SK-N-SH (cell line): ENCODE measurements around the gene ZNF414. TPM values are rescaled to one million over a fixed set of nuclear protein-coding genes. Genes with fewer than 3 reads are reported as not detected.
A peak's percentile ranks its signal among the peaks of the same experiment; 100 is the strongest.

Source experiments
- CTCF ChIA-PET: fragments of 300-600, 350-600 bp; formaldehyde crosslinking; extraction: SDS; loops from one replicate; lab custom pipeline; 2021; lab: Yijun Ruan, JAX
- POLR2A ChIA-PET: fragments of 350-600 bp; sonication (Branson Sonifier 250); formaldehyde crosslinking; extraction: SDS; loops from one replicate; lab custom pipeline; 2020; ENCODE audit warnings: antibody characterized with exemption, inconsistent platforms; lab: Yijun Ruan, JAX
- DNase-seq: peaks from one replicate; pipeline ENCODE4 v3.0.0; 2012
- H2AFZ ChIP-seq: fragments of 200-600 bp; sonication (generic); 2 replicates; pipeline ENCODE4 v1.8.1; 2016; ENCODE audit warnings: antibody characterized with exemption, mild to moderate bottlenecking, low read depth
- H3F3A ChIP-seq: fragments of 200-600 bp; sonication (generic); replicated peaks from 2 replicates; pipeline ENCODE3; 2016; ENCODE audit warnings: antibody characterized with exemption, mild to moderate bottlenecking; ENCODE audit not compliant: insufficient read depth
- H3K27ac ChIP-seq, 2 experiments: fragments of 200-500 bp in 1 of 2; fragments of 200-600 bp in 1 of 2; sonication (Bioruptor generic) in 1 of 2; sonication (generic), shearing (Covaris generic) in 1 of 2; 2 replicates each; pipeline versions ENCODE4 v1.5.1 to v1.6.1; 2014 to 2016; ENCODE audit warnings: low read depth in 2 of 2, inconsistent platforms in 1 of 2, low read length in 1 of 2, mild to moderate bottlenecking in 1 of 2, mixed read lengths in 1 of 2
- H3K27me3 ChIP-seq: fragments of 200-600 bp; sonication (generic), shearing (Covaris generic); 2 replicates; pipeline ENCODE4 v1.6.1; 2016; ENCODE audit warnings: mixed run types; ENCODE audit not compliant: insufficient read depth
- H3K36me3 ChIP-seq, 2 experiments: fragments of 200-500 bp in 1 of 2; fragments of 200-600 bp in 1 of 2; sonication (Bioruptor generic) in 1 of 2; sonication (generic) in 1 of 2; replicated peaks in 1 of 2; 2 replicates each; pipeline versions ENCODE3 to v1.5.1; 2014 to 2016; ENCODE audit warnings: low read length in 1 of 2, mild to moderate bottlenecking in 1 of 2; ENCODE audit not compliant: insufficient read depth in 2 of 2, control insufficient read depth in 1 of 2
- H3K4me1 ChIP-seq, 2 experiments: fragments of 200-500 bp in 1 of 2; fragments of 200-600 bp in 1 of 2; sonication (Bioruptor generic) in 1 of 2; sonication (generic), shearing (Covaris generic) in 1 of 2; 2 replicates each; pipeline versions ENCODE4 v1.5.1 to v1.6.1; 2014 to 2016; ENCODE audit warnings: low read depth in 1 of 2, low read length in 1 of 2, mixed run types in 1 of 2; ENCODE audit not compliant: insufficient read depth in 2 of 2, control insufficient read depth in 1 of 2
- H3K4me2 ChIP-seq: fragments of 200-600 bp; sonication (generic), shearing (Covaris generic); 2 replicates; pipeline ENCODE4 v1.6.1; 2017; ENCODE audit warnings: mixed run types
- H3K4me3 ChIP-seq, 2 experiments: fragments of 200-500 bp in 1 of 2; fragments of 200-600 bp in 1 of 2; sonication (Bioruptor generic) in 1 of 2; sonication (generic), shearing (Covaris generic) in 1 of 2; 2 replicates each; pipeline versions ENCODE4 v1.5.1 to v1.8.1; 2014 to 2016; ENCODE audit warnings: low read depth in 2 of 2, inconsistent platforms in 1 of 2, low read length in 1 of 2, mild to moderate bottlenecking in 1 of 2, mixed read lengths in 1 of 2, moderate library complexity in 1 of 2
- H3K79me2 ChIP-seq: fragments of 200-600 bp; sonication (generic); 2 replicates; pipeline ENCODE4 v1.8.1; 2017; ENCODE audit warnings: mild to moderate bottlenecking; ENCODE audit not compliant: insufficient read depth
- H3K9ac ChIP-seq: fragments of 200-600 bp; sonication (generic); 2 replicates; pipeline ENCODE4 v1.6.1; 2017; ENCODE audit warnings: mixed run types
- H3K9me2 ChIP-seq: fragments of 200-600 bp; sonication (generic); 2 replicates; pipeline ENCODE4 v1.6.1; 2017; ENCODE audit warnings: mixed run types
- H3K9me3 ChIP-seq: fragments of 200-600 bp; sonication (generic); 2 replicates; pipeline ENCODE4 v1.6.1; 2017; ENCODE audit warnings: mixed run types, mild to moderate bottlenecking, moderate library complexity
- H4K20me1 ChIP-seq: fragments of 200-600 bp; sonication (generic); 2 replicates; pipeline ENCODE4 v1.6.1; 2017; ENCODE audit warnings: mild to moderate bottlenecking, mixed run types; ENCODE audit not compliant: insufficient read depth
- CHD2 ChIP-seq: fragments of 150-350 bp; IDR thresholded peaks from 2 replicates; pipeline ENCODE4 v1.6.1; 2018; ENCODE audit warnings: low read length; ENCODE audit not compliant: partially characterized antibody
- ELF1 ChIP-seq: IDR thresholded peaks from 2 replicates; pipeline ENCODE4 v1.4.0; 2012
- GABPA ChIP-seq: IDR thresholded peaks from 2 replicates; pipeline ENCODE4 v1.4.0; 2012; ENCODE audit warnings: low read depth, mild to moderate bottlenecking
- GATA2 ChIP-seq: sonication (generic); formaldehyde crosslinking; IDR thresholded peaks from 2 replicates; pipeline ENCODE4 v1.5.0; 2020; ENCODE audit warnings: mild to moderate bottlenecking, missing genetic modification reagents
- MAX ChIP-seq: IDR thresholded peaks from 2 replicates; pipeline ENCODE4 v1.4.0; 2012; ENCODE audit warnings: low read depth
- MXI1 ChIP-seq: IDR thresholded peaks from 2 replicates; pipeline ENCODE4 v1.6.1; 2012; ENCODE audit warnings: mild to moderate bottlenecking, low read depth, low read length, improper control_type of control experiment
- NRF1 ChIP-seq: IDR thresholded peaks from 2 replicates; pipeline ENCODE4 v1.6.1; 2012; ENCODE audit warnings: low read depth, mild to moderate bottlenecking, low read length
- PBX3 ChIP-seq: IDR thresholded peaks from 2 replicates; pipeline ENCODE4; 2012
- POLR2AphosphoS5 ChIP-seq: IDR thresholded peaks from 2 replicates; pipeline ENCODE4 v1.6.1; 2012; ENCODE audit warnings: low read depth, low read length
- REST ChIP-seq: IDR thresholded peaks from 2 replicates; pipeline ENCODE4 v1.6.1; 2012; ENCODE audit warnings: mild to moderate bottlenecking, low read depth, low read length, moderate library complexity
- RFX5 ChIP-seq: IDR thresholded peaks from 2 replicates; pipeline ENCODE4 v1.6.1; 2012; ENCODE audit warnings: mild to moderate bottlenecking, improper control_type of control experiment, low read length
- TAF1 ChIP-seq: IDR thresholded peaks from 2 replicates; pipeline ENCODE4 v1.6.1; 2012; ENCODE audit warnings: low read depth, mild to moderate bottlenecking, low read length, moderate library complexity, borderline replicate concordance
- TEAD4 ChIP-seq: IDR thresholded peaks from 2 replicates; pipeline ENCODE4 v1.4.0; 2012; ENCODE audit warnings: mild to moderate bottlenecking, borderline replicate concordance; ENCODE audit not compliant: insufficient read depth
- USF2 ChIP-seq: fragments of 150-350 bp; IDR thresholded peaks from 2 replicates; pipeline ENCODE4 v1.6.1; 2017; ENCODE audit warnings: antibody characterized with exemption, low read length, low read depth, borderline replicate concordance
- YY1 ChIP-seq: IDR thresholded peaks from 2 replicates; pipeline ENCODE4 v1.4.0; 2012; ENCODE audit warnings: low read depth, mild to moderate bottlenecking
- ZBTB33 ChIP-seq: IDR thresholded peaks from 2 replicates; pipeline ENCODE4 v1.4.0; 2012; ENCODE audit warnings: low read depth, borderline replicate concordance
- WGBS: methylation state at CpG from one replicate; pipeline ENCODE4 v1.1.6; 2017; ENCODE audit warnings: low lambda C conversion rate; 5-methylcytosine and 5-hydroxymethylcytosine counted together
- polyA plus RNA-seq, 3 experiments: library from polyadenylated mRNA; depleted of rRNA; stranded (reverse); fragments of >200 nt; gene quantifications; 2 replicates each; pipeline ENCODE4 v1.2.3, GENCODE V29; 2012

The ZNF414 gene
- polyA plus RNA-seq (2012; rRNA removed), result 12.2 and 17.0 TPM in 2 replicates
- polyA plus RNA-seq (2012; cell fraction: cytosol; rRNA removed), result 9.5 and 16.5 TPM in 2 replicates
- 50.0 and 82.9 TPM in 2 replicates for polyA plus RNA-seq (2012; cell fraction: nucleus; rRNA removed)

- peaks cover 10 to 16% of the 10 kb centered on the region in 2 experiments; a peak in 3 of 4 replicates for H3K4me1 ChIP-seq
- no peaks in the 10 kb centered on the region for H3K9me3 ChIP-seq
- H3K9me2 ChIP-seq, result no peaks in the 10 kb centered on the region
- peak within 1 kb of the TSS; percentile 91 for H3K4me2 ChIP-seq
- peak; percentile 96 for TF ChIP-seq ZBTB33
- TF ChIP-seq RFX5, result no peak
- TF ChIP-seq USF2, result no peak
- TF ChIP-seq MAX, result peak; percentile 69
- peak; percentile 99 for TF ChIP-seq CHD2
- peak; percentile 68 for TF ChIP-seq MXI1
- peak; percentile 42; the same call in 1 of the 2 replicates for TF ChIP-seq GATA2 (CRISPR knock-in tag)
- TF ChIP-seq PBX3, result peak; percentile 88
- peak; percentile 95 for TF ChIP-seq POLR2AphosphoS5
- peak; percentile 82 for TF ChIP-seq ELF1
- peak; percentile 89 for TF ChIP-seq YY1
- TF ChIP-seq REST, result peak; percentile 11; the same call in 1 of the 2 replicates
- TF ChIP-seq GABPA, result peak; percentile 75
- TF ChIP-seq TAF1, result peak; percentile 91
- TF ChIP-seq NRF1, result peak; percentile 68
- TF ChIP-seq TEAD4, result no peak
- H4K20me1 ChIP-seq, result no peaks in the 10 kb centered on the region
- CTCF ChIA-PET, result interaction anchor here (0.7 to 1.9 kb wide), 6 partner anchors 8 to 178 kb away, joined by 3 to 7 read pairs (median 4); partner anchors contain the start of gene MARCHF2
- peaks cover 9% of the 10 kb centered on the region; the same call in 1 of the 2 replicates for H3K79me2 ChIP-seq
- peak within 1 kb of the TSS; percentile 94 for H3K9ac ChIP-seq
- WGBS, result 9% methylated on average over 15 of the region's 70 CpGs
- peaks cover 8% of the 10 kb centered on the region for H3F3A ChIP-seq
- no peaks in the 10 kb centered on the region for H3K27me3 ChIP-seq
- peak within 1 kb of the TSS; percentile 86 for H2AFZ ChIP-seq
- H3K36me3 ChIP-seq, result peaks cover 2 to 4% of the 10 kb centered on the region in 2 experiments
- peak within 1 kb of the TSS; percentile 63 to 65 for H3K4me3 ChIP-seq
- POLR2A ChIA-PET, result interaction anchor here (0.5 to 2.9 kb wide), 16 partner anchors 9 to 192 kb away, joined by 3 to 18 read pairs (median 4); partner anchors contain the start of genes HNRNPM, NDUFA7, RAB11B and RPS28
- H3K27ac ChIP-seq, result peak within 1 kb of the TSS; percentile 89 to 93
- DNase-seq, result peak; percentile 98
These were observed at the start of gene ZNF414 for GRCh38 chr19:8513687-8514504. Gene ZNF414 (minus strand): TSS chr19:8514167. CDS start chr19:8514046, 121 bp downstream.
